SK-N-SH (cell line): ENCODE results near the gene CPS1. TPM values are rescaled to one million over a fixed set of nuclear protein-coding genes. Genes with fewer than 3 reads are reported as not detected.

Source experiments
- CTCF ChIA-PET: fragments of 300-600, 350-600 bp; formaldehyde crosslinking; extraction: SDS; loops from one replicate; lab custom pipeline; 2021; lab: Yijun Ruan, JAX
- POLR2A ChIA-PET: fragments of 350-600 bp; sonication (Branson Sonifier 250); formaldehyde crosslinking; extraction: SDS; loops from one replicate; lab custom pipeline; 2020; ENCODE audit warnings: antibody characterized with exemption, inconsistent platforms; lab: Yijun Ruan, JAX
- DNase-seq: peaks from one replicate; pipeline ENCODE4 v3.0.0; 2012
- H2AFZ ChIP-seq: fragments of 200-600 bp; sonication (generic); 2 replicates; pipeline ENCODE4 v1.8.1; 2016; ENCODE audit warnings: antibody characterized with exemption, mild to moderate bottlenecking, low read depth
- H3F3A ChIP-seq: fragments of 200-600 bp; sonication (generic); replicated peaks from 2 replicates; pipeline ENCODE3; 2016; ENCODE audit warnings: antibody characterized with exemption, mild to moderate bottlenecking; ENCODE audit not compliant: insufficient read depth
- H3K27ac ChIP-seq, 2 experiments: fragments of 200-500 bp in 1 of 2; fragments of 200-600 bp in 1 of 2; sonication (Bioruptor generic) in 1 of 2; sonication (generic), shearing (Covaris generic) in 1 of 2; 2 replicates each; pipeline versions ENCODE4 v1.5.1 to v1.6.1; 2014 to 2016; ENCODE audit warnings: low read depth in 2 of 2, inconsistent platforms in 1 of 2, low read length in 1 of 2, mild to moderate bottlenecking in 1 of 2, mixed read lengths in 1 of 2
- H3K27me3 ChIP-seq: fragments of 200-600 bp; sonication (generic), shearing (Covaris generic); 2 replicates; pipeline ENCODE4 v1.6.1; 2016; ENCODE audit warnings: mixed run types; ENCODE audit not compliant: insufficient read depth
- H3K36me3 ChIP-seq, 2 experiments: fragments of 200-500 bp in 1 of 2; fragments of 200-600 bp in 1 of 2; sonication (Bioruptor generic) in 1 of 2; sonication (generic) in 1 of 2; replicated peaks in 1 of 2; 2 replicates each; pipeline versions ENCODE3 to v1.5.1; 2014 to 2016; ENCODE audit warnings: low read length in 1 of 2, mild to moderate bottlenecking in 1 of 2; ENCODE audit not compliant: insufficient read depth in 2 of 2, control insufficient read depth in 1 of 2
- H3K4me1 ChIP-seq, 2 experiments: fragments of 200-500 bp in 1 of 2; fragments of 200-600 bp in 1 of 2; sonication (Bioruptor generic) in 1 of 2; sonication (generic), shearing (Covaris generic) in 1 of 2; 2 replicates each; pipeline versions ENCODE4 v1.5.1 to v1.6.1; 2014 to 2016; ENCODE audit warnings: low read depth in 1 of 2, low read length in 1 of 2, mixed run types in 1 of 2; ENCODE audit not compliant: insufficient read depth in 2 of 2, control insufficient read depth in 1 of 2
- H3K4me2 ChIP-seq: fragments of 200-600 bp; sonication (generic), shearing (Covaris generic); 2 replicates; pipeline ENCODE4 v1.6.1; 2017; ENCODE audit warnings: mixed run types
- H3K4me3 ChIP-seq, 2 experiments: fragments of 200-500 bp in 1 of 2; fragments of 200-600 bp in 1 of 2; sonication (Bioruptor generic) in 1 of 2; sonication (generic), shearing (Covaris generic) in 1 of 2; 2 replicates each; pipeline versions ENCODE4 v1.5.1 to v1.8.1; 2014 to 2016; ENCODE audit warnings: low read depth in 2 of 2, inconsistent platforms in 1 of 2, low read length in 1 of 2, mild to moderate bottlenecking in 1 of 2, mixed read lengths in 1 of 2, moderate library complexity in 1 of 2
- H3K79me2 ChIP-seq: fragments of 200-600 bp; sonication (generic); 2 replicates; pipeline ENCODE4 v1.8.1; 2017; ENCODE audit warnings: mild to moderate bottlenecking; ENCODE audit not compliant: insufficient read depth
- H3K9ac ChIP-seq: fragments of 200-600 bp; sonication (generic); 2 replicates; pipeline ENCODE4 v1.6.1; 2017; ENCODE audit warnings: mixed run types
- H3K9me2 ChIP-seq: fragments of 200-600 bp; sonication (generic); 2 replicates; pipeline ENCODE4 v1.6.1; 2017; ENCODE audit warnings: mixed run types
- H3K9me3 ChIP-seq: fragments of 200-600 bp; sonication (generic); 2 replicates; pipeline ENCODE4 v1.6.1; 2017; ENCODE audit warnings: mixed run types, mild to moderate bottlenecking, moderate library complexity
- H4K20me1 ChIP-seq: fragments of 200-600 bp; sonication (generic); 2 replicates; pipeline ENCODE4 v1.6.1; 2017; ENCODE audit warnings: mild to moderate bottlenecking, mixed run types; ENCODE audit not compliant: insufficient read depth
- CHD2 ChIP-seq: fragments of 150-350 bp; IDR thresholded peaks from 2 replicates; pipeline ENCODE4 v1.6.1; 2018; ENCODE audit warnings: low read length; ENCODE audit not compliant: partially characterized antibody
- EZH2phosphoT487 ChIP-seq: fragments of 200-600 bp; sonication (generic); IDR thresholded peaks from 2 replicates; pipeline ENCODE4 v1.6.1; 2017; ENCODE audit warnings: low read depth, mixed run types, mild to moderate bottlenecking, antibody characterized with exemption, moderate library complexity, borderline replicate concordance
- FOSL2 ChIP-seq: IDR thresholded peaks from 2 replicates; pipeline ENCODE4 v1.4.0; 2012; ENCODE audit warnings: low read depth, mild to moderate bottlenecking, moderate library complexity, borderline replicate concordance
- GABPA ChIP-seq: IDR thresholded peaks from 2 replicates; pipeline ENCODE4 v1.4.0; 2012; ENCODE audit warnings: low read depth, mild to moderate bottlenecking
- IRF3 ChIP-seq: fragments of 150-350 bp; IDR thresholded peaks from 2 replicates; pipeline ENCODE4 v1.6.1; 2016; ENCODE audit warnings: mild to moderate bottlenecking, low read depth, low read length
- MAX ChIP-seq: IDR thresholded peaks from 2 replicates; pipeline ENCODE4 v1.4.0; 2012; ENCODE audit warnings: low read depth
- MEF2A ChIP-seq: IDR thresholded peaks from 2 replicates; pipeline ENCODE4 v1.4.0; 2012; ENCODE audit warnings: low read depth, borderline replicate concordance
- NFIC ChIP-seq: IDR thresholded peaks from 2 replicates; pipeline ENCODE4 v1.4.0; 2012; ENCODE audit warnings: borderline replicate concordance
- NRF1 ChIP-seq: IDR thresholded peaks from 2 replicates; pipeline ENCODE4 v1.6.1; 2012; ENCODE audit warnings: low read depth, mild to moderate bottlenecking, low read length
- POLR2AphosphoS5 ChIP-seq: IDR thresholded peaks from 2 replicates; pipeline ENCODE4 v1.6.1; 2012; ENCODE audit warnings: low read depth, low read length
- RCOR1 ChIP-seq: fragments of 150-350 bp; IDR thresholded peaks from 2 replicates; pipeline ENCODE4 v1.6.1; 2017; ENCODE audit warnings: antibody characterized with exemption, low read length
- SIN3A ChIP-seq: IDR thresholded peaks from 2 replicates; pipeline ENCODE4 v1.6.1; 2012; ENCODE audit warnings: low read depth, mild to moderate bottlenecking, low read length, moderate library complexity, borderline replicate concordance
- SMC3 ChIP-seq: IDR thresholded peaks from 2 replicates; pipeline ENCODE4 v1.6.1; 2012; ENCODE audit warnings: low read depth, low read length, improper control_type of control experiment
- TAF1 ChIP-seq: IDR thresholded peaks from 2 replicates; pipeline ENCODE4 v1.6.1; 2012; ENCODE audit warnings: low read depth, mild to moderate bottlenecking, low read length, moderate library complexity, borderline replicate concordance
- USF2 ChIP-seq: fragments of 150-350 bp; IDR thresholded peaks from 2 replicates; pipeline ENCODE4 v1.6.1; 2017; ENCODE audit warnings: antibody characterized with exemption, low read length, low read depth, borderline replicate concordance
- WGBS: methylation state at CpG from one replicate; pipeline ENCODE4 v1.1.6; 2017; ENCODE audit warnings: low lambda C conversion rate; 5-methylcytosine and 5-hydroxymethylcytosine counted together
- polyA plus RNA-seq, 3 experiments: library from polyadenylated mRNA; depleted of rRNA; stranded (reverse); fragments of >200 nt; gene quantifications; 2 replicates each; pipeline ENCODE4 v1.2.3, GENCODE V29; 2012
- TF ChIP-seq, protein P1 (sequence below): IDR thresholded peaks from 2 replicates; pipeline ENCODE4 v1.6.1; 2012; ENCODE audit warnings: mild to moderate bottlenecking, low read depth, low read length, moderate library complexity

The CPS1 gene
- polyA plus RNA-seq, 1 of the 3 experiments (the other 2 are of a cell fraction), result 9.2 TPM

GRCh38 chr2:210657874-210658273, 101.5 kb downstream of the CPS1 start:
- POLR2A ChIA-PET, result no interaction called here
- CTCF ChIA-PET, result interaction anchor here (1.2 kb wide), 1 partner anchor 155 kb away, joined by 3 read pairs; no protein-coding TSS in a partner anchor

More at GRCh38 chr2:210657874-210658273, 101.5 kb downstream of the CPS1 start:
- Histone ChIP-seq H3K4me2 (no peak overlapping the region), H3K4me3 (no peak overlapping the region), H3F3A (no peaks in the 10 kb centered on the region), H3K9me2 (no peaks in the 10 kb centered on the region), H2AFZ (no peak overlapping the region), H3K27me3 (no peaks in the 10 kb centered on the region), H3K36me3 (peaks cover 0 to 9% of the 10 kb centered on the region in 2 experiments), H3K9ac (no peak overlapping the region), H3K4me1 (peaks cover 0 to 8% of the 10 kb centered on the region in 2 experiments; a peak in 1 of 4 replicates), H3K27ac (no peak overlapping the region), H3K79me2 (no peaks in the 10 kb centered on the region), H4K20me1 (no peaks in the 10 kb centered on the region), H3K9me3 (peaks cover 5% of the 10 kb centered on the region; the same call in 1 of the 2 replicates)
- 81% methylated on average over 1 of the region's 1 CpG for WGBS
- DNase-seq, result no peak
- no peak for TF ChIP-seq SIN3A
- TF ChIP-seq CHD2, result no peak
- no peak for TF ChIP-seq USF2
- TF ChIP-seq FOSL2, result no peak
- TF ChIP-seq EZH2phosphoT487, result no peak
- TF ChIP-seq, protein P1, sequence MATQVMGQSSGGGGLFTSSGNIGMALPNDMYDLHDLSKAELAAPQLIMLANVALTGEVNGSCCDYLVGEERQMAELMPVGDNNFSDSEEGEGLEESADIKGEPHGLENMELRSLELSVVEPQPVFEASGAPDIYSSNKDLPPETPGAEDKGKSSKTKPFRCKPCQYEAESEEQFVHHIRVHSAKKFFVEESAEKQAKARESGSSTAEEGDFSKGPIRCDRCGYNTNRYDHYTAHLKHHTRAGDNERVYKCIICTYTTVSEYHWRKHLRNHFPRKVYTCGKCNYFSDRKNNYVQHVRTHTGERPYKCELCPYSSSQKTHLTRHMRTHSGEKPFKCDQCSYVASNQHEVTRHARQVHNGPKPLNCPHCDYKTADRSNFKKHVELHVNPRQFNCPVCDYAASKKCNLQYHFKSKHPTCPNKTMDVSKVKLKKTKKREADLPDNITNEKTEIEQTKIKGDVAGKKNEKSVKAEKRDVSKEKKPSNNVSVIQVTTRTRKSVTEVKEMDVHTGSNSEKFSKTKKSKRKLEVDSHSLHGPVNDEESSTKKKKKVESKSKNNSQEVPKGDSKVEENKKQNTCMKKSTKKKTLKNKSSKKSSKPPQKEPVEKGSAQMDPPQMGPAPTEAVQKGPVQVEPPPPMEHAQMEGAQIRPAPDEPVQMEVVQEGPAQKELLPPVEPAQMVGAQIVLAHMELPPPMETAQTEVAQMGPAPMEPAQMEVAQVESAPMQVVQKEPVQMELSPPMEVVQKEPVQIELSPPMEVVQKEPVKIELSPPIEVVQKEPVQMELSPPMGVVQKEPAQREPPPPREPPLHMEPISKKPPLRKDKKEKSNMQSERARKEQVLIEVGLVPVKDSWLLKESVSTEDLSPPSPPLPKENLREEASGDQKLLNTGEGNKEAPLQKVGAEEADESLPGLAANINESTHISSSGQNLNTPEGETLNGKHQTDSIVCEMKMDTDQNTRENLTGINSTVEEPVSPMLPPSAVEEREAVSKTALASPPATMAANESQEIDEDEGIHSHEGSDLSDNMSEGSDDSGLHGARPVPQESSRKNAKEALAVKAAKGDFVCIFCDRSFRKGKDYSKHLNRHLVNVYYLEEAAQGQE, result no peak
- TF ChIP-seq IRF3, result no peak
- no peak for TF ChIP-seq POLR2AphosphoS5
- no peak for TF ChIP-seq MAX
- no peak for TF ChIP-seq NRF1
- TF ChIP-seq MEF2A, result no peak
- no peak for TF ChIP-seq NFIC
- no peak for TF ChIP-seq GABPA
- no peak for TF ChIP-seq TAF1
- TF ChIP-seq RCOR1, result no peak
- no peak for TF ChIP-seq SMC3
